Esophagus squamous epithelium (tissue), 5 donors: Measurements from ENCODE around the gene CHST12. TPM values are rescaled to one million over a fixed set of nuclear protein-coding genes. Genes with fewer than 3 reads are reported as not detected.

Source experiments
- DNase-seq: peaks from one replicate; lab custom pipeline; 2025; lab: John Stamatoyannopoulos, UW
- H3K27ac ChIP-seq, 4 donors: fragments of 200-600 bp; sonication (generic); one replicate each; pipeline ENCODE4 v1.5.1; 2016 to 2019; ENCODE audit warnings: mild to moderate bottlenecking in 1 of 4
- H3K27me3 ChIP-seq, 4 donors: fragments of 200-600 bp; sonication (generic); 1 replicate in 3 of 4; 2 replicates in 1 of 4; pipeline versions ENCODE4 v1.5.1 to v1.6.0; 2017 to 2021; ENCODE audit warnings: antibody characterized with exemption in 1 of 4
- H3K36me3 ChIP-seq, 3 donors: fragments of 200-600 bp; sonication (generic); one replicate each; pipeline ENCODE4 v1.5.1; 2016 to 2019
- H3K4me1 ChIP-seq, 3 donors: fragments of 200-600 bp; sonication (generic); one replicate each; pipeline ENCODE4 v1.5.1; 2017 to 2019
- H3K4me3 ChIP-seq, 4 donors: fragments of 200-600 bp; sonication (generic); 1 replicate in 3 of 4; 2 replicates in 1 of 4; pipeline ENCODE4 v1.5.1; 2016 to 2019; ENCODE audit warnings: mild to moderate bottlenecking in 2 of 4, moderate library complexity in 1 of 4
- H3K9me3 ChIP-seq, 3 donors: fragments of 200-600 bp; sonication (generic); one replicate each; pipeline ENCODE4 v1.5.1; 2016 to 2019
- CTCF ChIP-seq, 6 experiments: fragments of 450-650 bp in 4 of 6; fragments of 200-600 bp in 2 of 6; sonication (generic) in 2 of 6; IDR thresholded peaks; one replicate each; pipeline ENCODE4 v1.5.1; 2016 to 2019; ENCODE audit warnings: antibody characterized with exemption in 6 of 6, mild to moderate bottlenecking in 4 of 6, moderate library complexity in 4 of 6
- POLR2A ChIP-seq, 4 donors: fragments of 450-650 bp; IDR thresholded peaks; one replicate each; pipeline ENCODE4 v1.6.1; 2017; ENCODE audit warnings: antibody characterized with exemption in 4 of 4, mild to moderate bottlenecking in 4 of 4, moderate library complexity in 3 of 4
- WGBS, 2 donors: methylation state at CpG; one replicate each; pipeline ENCODE4 v1.1.5; 2018; 5-methylcytosine and 5-hydroxymethylcytosine counted together
- intact Hi-C: fragments of 100-400 bp; cut with DNase I; formaldehyde crosslinking; loops from one replicate; pipeline ENCODE4 v1.15.0; 2022
- total RNA-seq, 4 donors: library from RNA; depleted of rRNA; stranded (reverse); fragments of >200 nt; gene quantifications; one replicate each; pipeline ENCODE4 v1.1.0, GENCODE V29; 2016
- donor health status: DM: yes; HTN: yes; CAD: no.

Gene CHST12
- total RNA-seq, 4 donors from 2014 or later: 1.5 to 11.8 (median 5.0) TPM

- TF ChIP-seq CTCF (IDR thresholded peaks at IDR 0.05): no peak
- no peak for TF ChIP-seq POLR2A (IDR thresholded peaks at IDR 0.05)
- no peak for DNase-seq
- Histone ChIP-seq H3K4me3 (no peak overlapping the region), H3K36me3 (no peaks in the 10 kb centered on the region), H3K9me3 (no peaks in the 10 kb centered on the region), H3K27me3 (peaks cover 0 to 63% (median 0%) of the 10 kb centered on the region in 4 donors), H3K27ac (peak overlapping the region in 1 of 4 donors; percentile 28), H3K4me1 (peaks cover 0 to 47% (median 26%) of the 10 kb centered on the region in 3 donors)
- intact Hi-C loops: no loop called here
- 45 to 59% methylated on average over 5 to 10 of the region's 11 CpGs for WGBS, 2 donors
Measured at GRCh38 chr7:2493205-2494164, 90.1 kb downstream of the CHST12 start.

GRCh38 chr7:2494191-2495130, 91.0 kb downstream of the CHST12 start:
- Histone ChIP-seq H3K27ac (peak overlapping the region in 1 of 4 donors; percentile 28), H3K27me3 (peaks cover 0 to 67% (median 0%) of the 10 kb centered on the region in 4 donors), H3K4me3 (peak overlapping the region in 1 of 4 donors; percentile 4), H3K4me1 (peaks cover 0 to 37% (median 22%) of the 10 kb centered on the region in 3 donors), H3K9me3 (no peaks in the 10 kb centered on the region), H3K36me3 (no peaks in the 10 kb centered on the region)
- TF ChIP-seq CTCF (IDR thresholded peaks at IDR 0.05): no peak
- no peak for TF ChIP-seq POLR2A (IDR thresholded peaks at IDR 0.05)
- 49 to 50% methylated on average over 7 of the region's 32 CpGs for WGBS, 2 donors
- DNase-seq: no peak
- intact Hi-C loops: no loop called here

- Histone ChIP-seq H3K27ac (no peak overlapping the region), H3K9me3 (no peaks in the 10 kb centered on the region), H3K4me1 (peaks cover 0 to 26% (median 18%) of the 10 kb centered on the region in 3 donors), H3K4me3 (no peak overlapping the region), H3K36me3 (no peaks in the 10 kb centered on the region), H3K27me3 (peaks cover 0 to 69% (median 0%) of the 10 kb centered on the region in 4 donors)
- DNase-seq: no peak
- TF ChIP-seq POLR2A (IDR thresholded peaks at IDR 0.05): no peak
- TF ChIP-seq CTCF (IDR thresholded peaks at IDR 0.05): no peak
- intact Hi-C loops: no loop called here
- 70 to 86% methylated on average over 9 to 12 of the region's 25 CpGs for WGBS, 2 donors
Measured at GRCh38 chr7:2495418-2496299, 92.2 kb downstream of the CHST12 start.

- peaks cover 0 to 26% (median 18%) of the 10 kb centered on the region in 3 donors for H3K4me1 ChIP-seq
- no peaks in the 10 kb centered on the region for H3K9me3 ChIP-seq
- no peak for TF ChIP-seq CTCF (IDR thresholded peaks at IDR 0.05)
- TF ChIP-seq POLR2A (IDR thresholded peaks at IDR 0.05): no peak
- H3K27ac ChIP-seq: no peak overlapping the region
- DNase-seq: no peak
- peaks cover 0 to 72% (median 0%) of the 10 kb centered on the region in 4 donors for H3K27me3 ChIP-seq
- H3K4me3 ChIP-seq: no peak overlapping the region
- no peaks in the 10 kb centered on the region for H3K36me3 ChIP-seq
- intact Hi-C loops: no loop called here
- WGBS, 2 donors: 83 to 92% methylated on average over 9 of the region's 9 CpGs
Measured at GRCh38 chr7:2496375-2496774, 93.0 kb downstream of the CHST12 start.
